GM18909 (cell line): ENCODE results near the gene MTM1.
A peak's percentile ranks its signal among the peaks of the same experiment; 100 is the strongest.

Experiments used
- ATAC-seq: cut with Tn5 transposase; IDR thresholded peaks from one replicate; pipeline ENCODE4 v1.9.1; 2021; ENCODE audit warnings: mild to moderate bottlenecking; ENCODE audit not compliant: unreplicated experiment, poor library complexity

The MTM1 gene

DNA sequence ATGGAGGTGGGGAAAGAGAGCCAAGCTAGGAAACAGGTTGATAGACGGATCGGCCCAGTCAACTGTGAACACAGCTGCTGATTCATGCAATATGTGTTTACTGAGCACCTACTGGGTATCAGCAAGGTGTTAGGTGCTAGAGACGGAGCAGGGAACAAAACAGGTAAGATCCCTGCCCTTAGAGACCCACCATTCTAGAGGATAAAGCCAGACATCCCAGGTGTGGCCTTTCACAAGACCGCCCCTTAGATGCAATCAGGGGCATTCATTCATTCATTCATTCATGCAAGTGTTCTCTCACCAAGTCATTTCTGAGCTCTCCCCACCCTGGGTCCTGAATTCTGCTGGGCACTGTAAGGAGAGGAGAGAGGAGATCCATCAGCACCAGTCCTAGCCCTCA, 20.2 kb upstream of the MTM1 start:
- no peak for ATAC-seq

DNA sequence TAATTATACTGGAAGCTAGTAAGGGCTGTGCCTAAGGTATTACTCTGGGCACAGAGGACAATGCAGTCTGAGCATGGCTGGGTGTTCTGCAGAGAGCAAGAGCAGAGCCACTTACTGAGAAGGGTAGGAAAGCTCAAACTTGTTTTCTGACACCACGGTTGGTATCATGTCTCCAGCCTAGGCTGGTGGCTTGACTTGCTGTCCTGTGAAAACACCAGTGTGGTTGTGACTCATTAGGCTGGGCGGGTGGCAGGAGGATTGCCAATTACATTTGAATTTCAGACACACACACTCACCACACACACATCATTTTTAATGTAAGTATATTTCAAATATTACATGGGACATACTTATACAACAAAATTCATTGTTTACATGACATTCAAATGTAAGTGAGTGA, 19.7 kb upstream of the MTM1 start:
- no peak for ATAC-seq

GRCh38 chrX:150551963-150552362, 16.5 kb upstream of the MTM1 start:
- no peak for ATAC-seq

- ATAC-seq = no peak
Observed at GRCh38 chrX:150558424-150558823, 10.0 kb upstream of the MTM1 start.

DNA sequence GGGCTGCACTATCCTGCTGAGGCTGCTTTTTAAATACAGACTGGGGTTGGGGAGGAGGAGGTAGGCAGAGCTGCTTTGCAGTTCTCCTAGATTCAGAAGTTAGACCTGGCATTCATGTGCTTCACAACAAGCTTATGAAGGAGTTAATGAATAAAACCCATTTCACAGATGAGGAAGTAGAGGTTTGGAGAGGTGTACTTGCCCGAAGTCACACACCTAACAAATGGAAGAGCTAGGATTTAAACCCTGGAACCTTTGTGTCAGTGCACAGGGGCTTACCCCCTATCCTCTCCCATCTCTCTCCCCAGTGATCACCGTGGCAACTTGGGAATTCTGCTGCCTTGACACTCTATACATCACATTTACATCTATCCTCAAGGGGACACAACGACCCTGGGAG, 3.6 kb upstream of the MTM1 start:
- no peak for ATAC-seq

DNA sequence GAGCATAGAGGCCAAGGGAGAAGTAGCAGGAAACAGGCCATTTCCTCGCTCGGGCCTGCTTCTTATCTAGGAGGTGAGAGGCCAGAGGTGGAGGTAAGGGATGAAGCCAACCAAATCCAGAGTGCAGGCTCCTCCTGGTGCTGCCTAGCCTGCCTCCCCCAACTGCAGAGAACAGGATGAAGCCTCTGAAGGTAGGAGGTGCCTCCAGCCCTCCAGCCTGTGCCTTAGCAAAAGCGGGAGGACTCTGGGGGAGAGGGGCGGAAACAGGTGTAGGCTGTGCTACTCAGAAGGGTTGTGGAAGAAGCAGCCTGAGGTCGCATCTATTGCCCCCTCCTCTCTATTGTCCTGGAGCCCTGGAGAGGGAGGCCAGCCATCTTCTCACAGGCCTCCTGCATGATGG, 2.9 kb upstream of the MTM1 start:
- no peak for ATAC-seq

GRCh38 chrX:150566734-150567182, 1.7 kb upstream of the MTM1 start:
- no peak for ATAC-seq

- ATAC-seq = no peak
Observed at GRCh38 chrX:150567645-150568319, 639 bp upstream of the MTM1 start.

- peak; percentile 29 for ATAC-seq
Observed at GRCh38 chrX:150569155-150569477, 695 bp downstream of the MTM1 start.

DNA sequence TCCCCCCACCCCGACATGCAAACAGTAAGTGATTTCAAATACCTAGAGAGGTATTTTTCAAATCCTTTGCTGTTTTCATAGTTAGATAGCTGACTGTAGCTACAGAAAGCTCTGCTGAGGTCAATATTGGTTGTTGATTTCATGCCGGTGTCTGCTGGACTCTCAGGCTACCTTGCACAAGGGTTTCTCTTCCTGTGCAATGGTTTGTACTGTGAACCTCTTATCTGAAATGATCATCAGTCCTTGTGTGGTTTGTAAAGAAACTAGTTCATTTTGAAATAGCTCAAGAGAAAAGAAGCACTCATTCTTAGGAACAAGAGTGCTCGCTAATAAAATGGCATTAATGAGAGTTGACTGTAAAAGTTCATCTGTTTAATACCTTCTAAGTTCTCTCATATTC, 2.1 kb downstream of the MTM1 start:
- peak; percentile 18 for ATAC-seq

GRCh38 chrX:150572206-150572605, 3.8 kb downstream of the MTM1 start:
- ATAC-seq = no peak

DNA sequence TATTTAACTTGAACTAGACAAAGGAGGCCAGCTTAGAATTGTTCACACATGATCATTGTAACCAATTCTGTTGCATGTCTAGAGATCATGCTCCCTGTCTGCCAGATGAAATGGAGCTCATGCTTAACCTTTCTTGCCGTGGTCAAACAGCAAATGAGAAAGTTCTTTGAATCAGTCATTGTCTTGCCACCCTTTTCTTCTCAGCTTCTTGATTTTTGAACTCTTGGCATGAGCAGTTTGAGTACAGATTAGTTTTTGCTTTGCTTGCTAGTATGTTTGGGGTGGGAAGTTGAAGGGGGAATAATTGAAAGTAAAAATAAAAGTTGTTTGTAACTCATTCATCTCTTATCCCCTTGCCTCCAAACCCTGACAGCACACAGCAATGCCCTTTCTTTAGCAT, 4.7 kb downstream of the MTM1 start:
- ATAC-seq = no peak

GRCh38 chrX:150573702-150574101, 5.3 kb downstream of the MTM1 start:
- ATAC-seq = no peak

GRCh38 chrX:150574559-150575418, 6.4 kb downstream of the MTM1 start:
- peak; percentile 47 for ATAC-seq

DNA sequence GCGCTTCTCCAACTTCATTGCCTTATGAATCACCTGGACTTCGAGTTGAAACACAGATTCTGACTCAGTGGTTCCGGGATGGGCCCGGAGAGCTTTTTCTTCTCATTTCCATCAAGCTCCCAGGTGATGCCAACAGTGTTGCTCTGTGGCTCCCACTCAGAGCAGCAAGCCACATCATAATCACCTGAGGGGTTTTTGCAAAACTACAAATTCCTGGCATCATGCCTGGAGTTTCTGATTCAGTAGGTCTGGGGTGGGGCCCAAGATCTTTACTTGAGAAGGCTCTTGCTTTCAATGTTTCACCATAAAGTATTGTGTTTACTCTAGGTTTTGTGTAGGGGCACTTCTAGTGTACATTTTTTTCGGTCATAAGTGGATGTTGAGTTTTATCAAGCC, 7.0 kb downstream of the MTM1 start:
- ATAC-seq = no peak

DNA sequence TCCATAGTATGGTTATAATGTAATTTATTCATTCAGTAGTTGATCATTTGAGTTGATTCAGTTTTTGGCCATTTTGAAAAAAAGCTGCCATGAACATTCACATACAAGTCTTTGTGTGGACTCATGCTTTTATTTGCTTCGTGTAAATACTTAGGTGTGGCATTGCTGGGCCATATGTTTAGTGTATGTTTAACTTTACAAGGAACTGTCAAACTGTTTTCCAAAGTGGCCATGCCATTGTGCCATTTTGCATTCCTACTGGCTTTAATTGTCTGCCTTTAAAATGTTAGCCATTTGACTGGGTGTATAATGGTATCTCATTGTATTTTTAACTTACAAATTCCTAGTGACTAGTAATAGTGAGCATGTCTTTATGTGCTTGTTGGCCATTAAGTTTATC, 8.8 kb downstream of the MTM1 start:
- ATAC-seq = no peak

DNA sequence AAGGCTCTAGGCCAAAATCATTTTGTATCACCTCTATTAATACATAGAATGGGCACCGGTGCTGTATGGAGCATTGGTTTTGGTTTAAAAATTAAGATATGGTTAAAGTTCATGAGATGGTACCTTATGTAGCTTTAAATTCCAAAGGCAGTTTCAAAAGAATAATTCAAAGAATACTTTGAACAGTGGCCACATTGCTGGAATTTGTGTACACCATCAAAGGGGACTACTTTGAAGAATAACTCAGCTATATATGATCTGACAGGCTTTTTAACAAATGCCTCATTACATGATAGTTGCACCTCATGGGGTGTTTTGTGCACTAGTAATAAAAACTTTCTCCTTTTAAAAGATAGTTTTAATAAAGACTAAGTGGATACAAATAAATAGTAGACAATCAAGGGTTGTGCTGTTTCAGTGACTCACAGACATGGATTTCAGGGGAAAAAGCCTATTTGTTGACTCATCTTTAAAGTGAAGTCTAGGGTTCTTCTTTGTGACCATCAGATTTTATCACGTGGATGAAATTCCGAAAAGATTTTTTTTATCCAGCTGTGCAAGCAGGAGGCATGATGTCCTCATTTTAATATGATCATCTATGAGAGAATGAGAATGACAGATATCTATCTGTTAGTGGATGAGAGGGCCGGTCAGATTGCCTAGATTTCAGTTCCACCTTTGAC, 12.8 kb downstream of the MTM1 start:
- no peak for ATAC-seq

- ATAC-seq = no peak
Observed at GRCh38 chrX:150582338-150582948, 14.0 kb downstream of the MTM1 start.

DNA sequence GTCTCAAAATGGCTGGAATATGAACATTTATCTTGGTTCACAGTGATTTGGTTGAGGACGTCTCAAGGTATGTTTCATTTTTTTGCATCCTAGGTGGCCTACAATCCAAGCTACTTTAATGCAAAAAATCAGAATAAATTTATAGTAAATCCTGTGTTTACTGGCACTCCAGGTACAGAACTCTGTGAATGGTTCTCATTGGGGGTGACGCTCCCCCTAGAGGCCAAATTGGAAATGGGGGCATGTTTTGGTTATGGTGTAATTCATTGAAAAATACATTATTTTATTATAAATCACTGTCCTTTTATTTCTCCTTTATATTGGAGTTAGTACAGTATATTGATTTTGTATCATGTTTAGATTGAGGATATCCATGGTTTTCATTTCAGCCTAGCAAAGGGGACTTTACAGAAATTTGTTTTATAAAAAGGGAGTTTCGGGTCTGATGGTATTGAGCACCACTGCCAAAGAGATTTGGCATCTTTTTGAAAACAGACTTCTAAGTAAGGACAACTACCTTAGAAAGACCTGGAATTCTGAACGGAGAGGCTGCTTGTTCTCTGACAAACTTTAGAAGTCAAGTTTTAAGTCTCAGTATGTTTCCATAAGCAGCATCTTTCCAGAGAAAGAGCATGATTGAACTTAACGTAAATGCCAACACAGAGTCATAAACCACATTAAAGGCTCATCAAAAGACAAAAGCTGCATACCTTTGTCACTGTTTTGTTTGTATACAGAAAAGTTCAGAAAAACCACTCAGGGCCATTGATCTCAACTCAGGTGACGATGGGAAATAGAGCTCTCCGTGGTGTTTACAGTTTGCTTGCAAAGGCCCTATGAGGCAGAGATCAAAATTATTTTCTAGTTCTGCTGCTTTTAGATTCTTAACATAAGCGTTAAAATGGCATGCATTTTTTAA, 19.4 kb downstream of the MTM1 start:
- ATAC-seq = no peak

DNA sequence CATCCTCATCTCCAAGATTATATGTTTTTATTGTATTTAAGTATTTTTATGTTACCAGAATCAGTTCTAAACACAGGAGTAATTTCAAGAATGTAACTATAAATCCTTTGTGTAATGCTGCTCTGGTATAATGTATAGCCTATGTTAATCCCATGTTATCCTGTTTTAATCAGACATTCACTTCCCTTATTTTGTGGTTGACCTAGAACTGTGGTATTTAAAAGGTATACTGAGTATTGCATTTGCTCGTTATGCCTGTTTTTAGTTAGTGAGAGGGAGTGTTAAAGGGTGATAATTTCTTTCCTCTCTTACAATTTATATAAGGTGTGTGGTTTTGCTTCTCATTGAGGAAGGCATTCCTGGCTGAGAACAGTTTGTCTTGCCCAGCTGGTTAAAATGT, 26.2 kb downstream of the MTM1 start:
- no peak for ATAC-seq
